Dermis blood vessel endothelial cell (primary cell): ENCODE measurements around the gene MS4A4A. TPM values are rescaled to one million over a fixed set of nuclear protein-coding genes. Genes with fewer than 3 reads are reported as not detected.
"Not testable (repeated sequence)": the region's sequence is repeated elsewhere in the genome, so short reads cannot be mapped to it uniquely, and the experiment has no call there.

Experiments
- DNase-seq: peaks from one replicate; pipeline ENCODE4 v3.0.0; 2010
- total RNA-seq: library from RNA; depleted of rRNA; stranded (reverse); fragments of >200 nt; gene quantifications from 2 replicates; pipeline ENCODE4 v1.2.3, GENCODE V29; 2014

MS4A4A gene
- total RNA-seq, result not detected in 2 replicates

DNA sequence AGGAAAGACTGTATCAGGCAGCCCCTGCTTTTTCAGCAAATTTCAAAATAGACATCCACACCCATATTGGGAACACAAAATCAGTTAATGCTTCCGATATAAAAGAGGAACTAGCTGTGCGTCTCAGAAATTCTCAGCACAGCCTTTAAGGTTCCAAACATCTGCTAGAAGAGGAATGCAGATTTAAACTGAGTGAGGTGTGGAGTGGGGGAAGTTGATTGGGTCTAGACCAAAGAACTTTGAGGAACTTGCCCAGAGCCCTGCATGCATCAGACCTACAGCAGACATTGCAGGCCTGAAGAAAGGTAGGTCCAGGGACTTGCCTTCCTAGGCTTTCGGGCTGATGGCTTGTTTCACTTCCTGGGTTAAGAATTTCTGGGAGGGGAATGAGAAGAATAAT lies at the start of gene MS4A4A:
Gene MS4A4A (plus strand): TSS at position 255 of the 400 bp plus-strand sequence. CDS start 10 bp downstream, at position 265.
- no peak for DNase-seq

- DNase-seq, result no peak
These were observed 49.8 kb upstream of the MS4A4A start for GRCh38 chr11:60230681-60231080.

GRCh38 chr11:60235321-60235720 lies 45.1 kb upstream of the MS4A4A start:
- no peak for DNase-seq

GRCh38 chr11:60240662-60241061 lies 39.8 kb upstream of the MS4A4A start:
- DNase-seq, result no peak

DNA sequence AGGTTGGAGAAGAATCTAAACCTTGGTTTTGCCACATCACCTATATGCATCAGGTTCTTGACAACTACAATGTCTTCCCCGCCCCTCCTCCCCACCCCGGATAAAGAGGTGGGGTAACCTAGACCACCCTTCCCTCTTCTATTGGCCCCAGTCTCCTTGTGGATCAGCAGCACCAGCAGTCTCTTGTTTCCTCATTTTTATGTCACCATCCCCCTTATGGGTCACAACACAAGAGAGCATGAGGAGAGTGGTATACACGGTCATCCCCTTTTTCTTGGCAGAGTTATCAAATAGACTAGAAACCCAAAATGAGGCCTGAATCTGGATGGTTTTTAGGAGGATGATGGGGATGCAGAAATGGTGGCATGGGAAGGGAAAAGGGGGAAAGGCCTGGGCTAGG lies 38.7 kb upstream of the MS4A4A start:
- DNase-seq, result no peak

- no peak for DNase-seq
These were observed 37.7 kb upstream of the MS4A4A start, which contains the start of gene MS4A4E for GRCh38 chr11:60242740-60243239. MS4A4E (minus strand) TSS chr11:60243137; CDS start chr11:60230055, 13,082 bp downstream.

DNA sequence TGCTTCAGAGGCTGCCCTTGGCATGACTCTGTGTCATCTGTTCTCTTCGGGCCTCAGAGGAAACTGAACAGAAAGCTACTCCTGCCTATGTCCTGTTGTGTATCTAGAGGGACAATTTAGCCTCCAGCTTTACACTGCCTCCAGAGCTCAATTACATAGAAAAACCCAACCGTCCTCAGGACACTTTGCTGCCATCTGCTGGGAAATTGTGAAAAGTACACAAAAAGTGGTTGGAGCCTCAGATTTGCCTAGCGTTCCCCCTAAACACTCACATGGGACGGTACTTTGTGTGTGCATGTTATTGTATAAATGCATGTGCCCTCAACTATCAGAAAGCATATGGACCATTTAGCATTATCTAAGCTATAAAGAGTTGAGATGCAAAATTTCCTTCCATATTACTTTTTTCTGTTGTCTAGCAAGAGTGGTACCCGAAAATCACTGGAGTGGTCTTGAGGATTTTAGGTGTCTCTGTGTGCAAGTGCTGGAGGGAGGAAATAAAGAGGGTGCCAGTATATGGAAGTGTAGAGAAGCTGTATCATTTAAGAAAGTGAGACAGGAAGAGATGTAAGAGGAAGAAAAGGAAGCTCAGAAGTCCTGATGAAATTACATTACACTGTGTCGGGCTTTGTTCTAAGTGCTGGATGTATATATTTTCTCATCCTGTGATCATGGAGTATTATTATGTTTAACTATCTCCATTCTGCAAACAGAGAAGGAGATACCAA lies 28.8 kb upstream of the MS4A4A start:
- DNase-seq, result peak; percentile 77

- peak; percentile 4 for DNase-seq
These were observed 28.0 kb upstream of the MS4A4A start for GRCh38 chr11:60252213-60253108.

GRCh38 chr11:60257956-60258722 lies 22.3 kb upstream of the MS4A4A start:
- DNase-seq, result no peak

DNA sequence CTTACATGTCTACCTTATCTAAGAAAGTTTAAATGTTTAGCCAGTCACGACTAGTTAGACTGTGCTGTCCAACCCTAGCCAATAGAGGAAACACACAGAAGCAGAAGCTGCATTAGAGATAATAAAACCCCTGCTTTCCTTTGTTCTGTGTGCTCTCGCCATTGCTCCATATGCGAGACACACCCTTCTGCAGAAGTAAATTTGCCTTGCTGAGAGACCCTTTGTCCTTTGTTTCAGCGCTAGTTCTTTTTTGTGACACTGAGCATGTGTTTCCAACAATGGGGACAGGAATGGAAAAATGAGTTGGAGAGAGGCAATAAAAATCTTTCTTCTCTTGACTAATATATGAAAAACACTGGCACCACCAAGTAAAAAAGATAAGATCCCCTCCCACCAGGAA lies 19.5 kb upstream of the MS4A4A start:
- no peak for DNase-seq

- no peak for DNase-seq
These were observed 17.1 kb upstream of the MS4A4A start for GRCh38 chr11:60263402-60263801.

- DNase-seq, result no peak
These were observed 15.8 kb upstream of the MS4A4A start for GRCh38 chr11:60264644-60265043.

- peak; percentile 68 for DNase-seq
These were observed 14.9 kb upstream of the MS4A4A start for GRCh38 chr11:60265373-60266214.

DNA sequence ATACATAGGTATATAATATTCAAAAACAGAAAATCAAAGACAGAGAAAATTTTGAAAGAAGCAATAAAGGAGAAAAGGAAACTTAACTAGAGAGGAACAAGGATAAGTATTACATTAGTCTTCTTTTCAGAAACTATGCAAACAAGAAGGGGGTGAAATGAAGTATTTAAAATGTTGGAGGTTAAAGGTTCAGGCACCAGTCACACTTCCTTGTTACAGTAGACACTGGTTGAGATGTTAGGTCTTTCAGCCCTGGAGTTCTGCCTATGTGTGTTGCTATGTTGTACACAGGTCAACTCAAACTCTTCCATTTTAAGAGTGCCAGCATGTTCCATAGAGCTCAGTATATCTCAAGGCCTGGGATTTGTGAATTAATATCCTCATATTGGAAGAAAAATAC lies 6.0 kb upstream of the MS4A4A start:
- DNase-seq, result no peak

GRCh38 chr11:60281485-60281884 lies 1.0 kb downstream of the MS4A4A start:
- DNase-seq, result no peak

GRCh38 chr11:60282286-60282685 lies 1.8 kb downstream of the MS4A4A start:
- DNase-seq, result no peak

GRCh38 chr11:60285411-60286126 lies 5.1 kb downstream of the MS4A4A start:
- DNase-seq, result peak; percentile 13

- no peak for DNase-seq
These were observed 8.1 kb downstream of the MS4A4A start for GRCh38 chr11:60288531-60288930.

DNA sequence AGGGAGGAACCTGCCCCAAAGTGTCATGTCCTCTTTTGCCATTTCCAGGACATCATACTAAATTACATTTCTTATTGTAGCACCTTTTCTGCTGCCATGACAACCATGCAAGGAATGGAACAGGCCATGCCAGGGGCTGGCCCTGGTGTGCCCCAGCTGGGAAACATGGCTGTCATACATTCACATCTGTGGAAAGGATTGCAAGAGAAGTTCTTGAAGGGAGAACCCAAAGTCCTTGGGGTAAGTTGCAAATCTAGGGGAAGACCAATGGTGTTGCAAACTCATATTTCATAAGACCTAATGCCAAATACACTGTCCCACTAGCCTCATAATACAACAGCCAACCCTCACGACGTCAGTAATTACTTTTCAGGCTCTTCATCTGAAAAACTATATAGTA lies 11.7 kb downstream of the MS4A4A start:
- DNase-seq, result no peak

- DNase-seq, result no peak
These were observed 20.7 kb downstream of the MS4A4A start for GRCh38 chr11:60301178-60301577.

- DNase-seq, result not testable (repeated sequence)
These were observed 21.4 kb downstream of the MS4A4A start for GRCh38 chr11:60301884-60302283.
